Ishikawa (cell line): ENCODE results near the gene TRAPPC2.

Experiments
- CREB1 ChIP-seq: IDR thresholded peaks from 2 replicates; pipeline ENCODE4 v1.6.1; 2012; ENCODE audit warnings: low read depth
- EP300 ChIP-seq: IDR thresholded peaks from 2 replicates; pipeline ENCODE4 v1.6.1; 2012; ENCODE audit warnings: borderline replicate concordance
- RAD21 ChIP-seq: IDR thresholded peaks from 2 replicates; pipeline ENCODE4 v1.6.1; 2012; ENCODE audit warnings: low read depth
- REST ChIP-seq: IDR thresholded peaks from 2 replicates; pipeline ENCODE4 v1.6.1; 2012; ENCODE audit warnings: low read depth, mild to moderate bottlenecking
- YY1 ChIP-seq: IDR thresholded peaks from 2 replicates; pipeline ENCODE4 v1.6.1; 2012; ENCODE audit warnings: low read depth

DNA sequence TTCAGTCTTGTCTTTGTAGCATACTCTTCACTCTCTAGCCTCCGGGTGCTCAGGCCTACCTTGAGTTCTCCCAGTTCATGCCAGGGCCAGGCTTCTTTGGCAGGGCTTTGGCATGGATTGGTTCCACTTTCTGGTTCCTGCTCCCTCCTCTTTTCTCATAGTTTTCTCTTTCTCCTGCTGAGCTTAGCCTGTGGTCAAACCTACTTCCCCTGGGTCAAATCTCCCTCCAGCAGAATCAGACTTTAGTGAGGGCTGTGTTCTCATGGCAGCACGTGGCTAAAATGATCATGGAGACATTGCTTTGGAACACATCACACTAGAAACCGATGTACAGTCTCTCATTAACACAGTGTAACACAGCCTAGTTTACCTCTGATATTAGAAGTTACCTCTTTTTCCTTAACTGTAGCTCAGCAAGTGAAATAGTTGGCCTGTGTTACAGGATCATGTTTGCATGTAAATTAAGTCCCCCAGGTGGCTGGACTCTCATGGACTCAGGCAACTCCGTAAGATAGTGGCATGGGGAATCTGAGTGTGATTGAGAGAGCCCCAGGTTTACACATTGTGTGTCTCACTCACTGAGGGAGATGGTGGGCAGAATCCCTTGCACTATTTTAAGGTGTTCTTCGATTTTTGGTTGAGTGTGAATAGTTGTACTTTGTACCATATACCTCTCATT is 32.2 kb downstream of the TRAPPC2 start:
- no peak for TF ChIP-seq CREB1
- no peak for TF ChIP-seq EP300
- no peak for TF ChIP-seq REST
- no peak for TF ChIP-seq YY1
- no peak for TF ChIP-seq RAD21
